A673 (cell line): Measurements from ENCODE around the gene SLC25A47.

ENCODE experiments used
- CTCF ChIP-seq: fragments of 300-800, 200-600 bp; sonication (generic); conservative IDR thresholded peaks from 2 replicates; pipeline ENCODE4 v1.5.1; 2017; ENCODE audit warnings: low read depth, mild to moderate bottlenecking, antibody characterized with exemption, low read length, moderate library complexity, mixed read lengths
- EZH2 ChIP-seq: fragments of 200-600 bp; sonication (generic); IDR thresholded peaks from 2 replicates; pipeline ENCODE4 v1.6.1; 2017; ENCODE audit warnings: borderline replicate concordance, low read depth, mild to moderate bottlenecking, mixed read lengths, antibody characterized with exemption, low read length; ENCODE audit not compliant: poor library complexity, severe bottlenecking

GRCh38 chr14:100365741-100366140 lies 42.6 kb downstream of the SLC25A47 start:
- TF ChIP-seq CTCF (no peak), EZH2 (no peak)
